HG03039 (cell line): ENCODE data around the gene SCOC.

ENCODE experiments used
- ATAC-seq: cut with Tn5 transposase; IDR thresholded peaks from one replicate; pipeline ENCODE4 v1.9.1; 2021; ENCODE audit warnings: mild to moderate bottlenecking, moderate library complexity; ENCODE audit not compliant: unreplicated experiment

SCOC gene

DNA sequence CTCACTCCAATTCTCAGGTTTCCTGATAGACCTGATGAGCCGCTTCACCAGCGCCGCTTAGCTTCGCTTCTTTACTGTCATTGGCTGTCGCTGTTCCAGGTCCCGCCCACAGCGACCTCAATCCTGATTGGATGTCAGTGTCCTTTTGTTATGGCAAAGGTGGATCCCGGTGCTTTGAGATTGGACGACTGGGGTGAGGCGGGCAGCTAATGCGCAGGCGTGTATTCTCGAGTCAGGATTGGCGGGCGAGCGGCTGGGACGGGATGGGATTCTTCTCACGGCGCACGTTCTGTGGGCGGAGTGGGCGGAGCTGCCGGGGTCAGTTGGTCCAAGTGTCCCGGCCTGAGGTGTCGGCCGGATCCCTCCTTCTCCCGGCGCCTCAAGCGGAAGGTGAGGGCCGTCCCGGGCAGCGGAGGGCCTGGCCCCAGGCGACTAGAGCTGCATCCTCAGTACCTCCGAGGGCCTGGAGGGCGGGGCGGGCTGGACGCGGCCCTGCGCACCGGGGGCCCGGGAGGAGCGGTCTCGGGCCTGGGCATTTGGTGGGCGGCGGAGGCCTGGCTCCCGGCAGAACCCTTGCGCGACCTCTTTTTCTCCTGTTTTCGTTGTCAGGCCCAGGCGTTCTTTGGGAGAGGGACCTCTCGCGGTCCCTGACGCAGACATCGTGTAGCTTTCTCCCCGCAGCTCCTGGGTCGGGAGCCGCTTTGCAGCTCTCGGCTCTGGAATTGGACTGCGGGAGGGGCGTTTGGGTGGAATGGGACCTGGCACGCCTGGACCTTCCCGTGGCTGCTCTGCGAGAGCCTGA is at the start of gene SCOC:
TSS of gene SCOC (plus strand) at position 319 of the 802 bp plus-strand sequence. CDS start 5,525 bp downstream, outside the sequence.
- peak; percentile 94 for ATAC-seq

DNA sequence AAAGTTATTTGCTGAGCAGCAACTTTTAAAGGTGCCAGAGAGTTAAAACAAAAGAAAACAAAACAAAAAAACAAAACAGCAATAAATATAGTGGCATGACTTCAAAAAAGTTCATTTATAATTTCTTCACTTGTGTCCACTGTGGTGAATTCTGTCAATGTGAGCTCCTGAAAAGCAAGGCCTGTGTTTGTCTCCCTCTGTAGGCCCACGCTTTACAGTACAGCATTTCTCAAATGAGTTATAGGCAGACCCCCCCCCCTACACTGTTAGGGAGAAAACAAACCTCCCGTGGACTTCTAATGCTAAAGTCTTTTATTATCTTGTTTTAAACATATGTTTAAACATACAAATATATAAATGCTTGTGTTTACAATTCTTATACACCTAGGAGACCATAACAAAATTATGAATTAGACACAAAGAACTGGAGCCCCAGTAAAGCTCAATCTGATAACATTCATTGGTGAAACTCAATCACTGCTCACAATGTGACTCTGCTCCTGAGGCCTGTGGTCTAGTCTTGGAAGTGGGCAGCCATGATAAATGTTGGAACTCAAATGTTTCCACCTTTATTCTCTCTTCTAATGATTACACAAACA is 47.0 kb upstream of the SCOC start:
- no peak for ATAC-seq

DNA sequence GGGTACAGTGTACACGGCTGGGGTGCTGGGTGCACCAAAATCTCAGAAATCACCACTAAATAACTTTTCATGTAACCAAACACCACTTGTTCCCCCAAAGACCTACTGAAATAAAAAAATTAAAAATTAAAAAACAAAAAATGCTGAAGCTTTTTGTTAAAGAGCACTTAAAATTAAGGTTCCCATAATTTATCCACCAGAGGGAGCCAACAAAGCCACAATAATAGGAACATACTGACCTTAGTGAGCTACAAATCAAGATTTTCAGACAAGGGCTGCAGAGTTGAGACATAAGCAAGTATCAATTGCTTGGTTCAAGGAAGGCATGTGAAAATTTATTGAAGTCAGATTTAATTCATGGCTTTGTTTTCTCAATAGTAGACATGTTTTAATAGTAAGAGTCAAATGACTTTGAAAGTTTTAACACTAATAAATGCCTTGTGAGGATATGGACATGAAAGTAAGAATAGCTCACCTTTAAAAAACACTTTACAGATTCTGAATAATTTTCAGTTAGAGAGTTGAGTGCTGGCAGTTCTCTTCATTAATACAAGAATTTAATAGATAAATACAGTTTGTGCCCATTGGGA is 43.0 kb upstream of the SCOC start:
- no peak for ATAC-seq

DNA sequence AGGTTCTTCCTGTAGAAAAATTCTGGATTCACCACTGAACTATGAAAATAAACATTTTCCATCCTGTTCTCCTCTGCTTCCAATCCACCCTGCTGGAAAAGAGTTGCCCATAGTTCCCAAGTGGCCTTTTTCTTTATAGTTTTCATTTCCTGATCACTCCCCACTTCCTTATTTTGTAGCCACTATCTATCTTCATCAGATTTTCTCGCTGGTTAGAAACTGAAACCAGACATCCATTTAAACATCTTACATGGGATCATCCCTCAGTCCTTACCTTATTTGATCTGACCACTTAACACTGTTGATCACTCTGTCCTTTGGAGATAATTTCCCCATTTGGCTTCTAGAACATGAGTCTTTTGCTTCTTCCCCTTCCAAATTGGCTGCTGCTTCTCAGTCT is 42.2 kb upstream of the SCOC start:
- ATAC-seq, result no peak

DNA sequence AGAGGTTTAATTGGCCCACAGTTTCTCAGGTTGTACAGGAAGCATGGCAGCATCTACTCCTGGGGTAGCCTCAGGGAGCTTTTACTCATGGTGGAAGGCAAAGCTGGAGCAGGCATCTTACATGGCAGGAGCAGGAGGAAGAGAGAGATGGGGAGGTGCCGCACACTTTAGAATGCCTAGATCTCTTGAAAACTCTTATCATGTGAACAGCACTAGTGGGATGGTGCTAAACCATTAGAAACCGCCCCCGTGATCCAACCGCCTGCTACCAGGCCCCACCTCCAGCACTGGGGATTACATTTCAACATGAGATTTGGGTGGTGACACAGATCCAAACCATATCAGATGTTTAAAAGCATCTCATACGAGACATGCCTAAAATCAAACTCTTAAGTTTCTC is 41.6 kb upstream of the SCOC start:
- no peak for ATAC-seq

DNA sequence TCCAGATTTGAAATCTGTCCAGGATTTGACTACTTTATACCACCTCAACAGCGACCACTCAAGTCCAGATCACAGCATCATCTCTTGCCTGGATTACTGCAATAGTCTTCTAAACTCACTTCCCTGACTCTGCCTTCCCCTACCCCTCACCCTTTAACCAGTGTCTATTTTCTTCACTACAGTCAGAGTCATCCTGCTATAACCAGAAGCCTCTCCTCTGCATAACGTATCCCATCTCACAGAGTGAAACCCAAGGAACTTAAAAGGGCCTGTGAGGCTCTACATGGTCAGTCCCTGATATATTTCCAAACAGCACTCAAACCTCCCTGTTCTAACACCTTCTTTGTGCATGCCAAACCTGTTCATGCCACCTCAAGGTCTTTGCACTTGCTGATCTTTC is 40.7 kb upstream of the SCOC start:
- no peak for ATAC-seq

DNA sequence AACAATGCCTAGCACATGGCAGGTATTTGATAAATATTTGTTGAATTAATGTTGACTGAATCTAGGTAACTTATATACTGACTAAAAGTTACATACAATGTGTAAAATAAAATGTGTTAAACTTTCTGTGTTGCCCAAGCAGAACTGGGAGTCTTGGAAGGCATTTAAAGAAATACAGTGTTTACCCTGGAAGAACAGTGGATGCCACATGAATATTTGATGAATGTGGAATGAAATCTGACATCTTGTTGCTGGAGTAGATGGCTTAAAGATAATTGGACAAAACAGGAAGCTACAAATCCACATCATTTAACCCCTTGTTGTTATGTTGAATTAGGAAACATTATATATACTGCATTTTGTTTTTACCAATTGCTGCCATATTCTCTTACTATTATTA is 39.9 kb upstream of the SCOC start:
- no peak for ATAC-seq

DNA sequence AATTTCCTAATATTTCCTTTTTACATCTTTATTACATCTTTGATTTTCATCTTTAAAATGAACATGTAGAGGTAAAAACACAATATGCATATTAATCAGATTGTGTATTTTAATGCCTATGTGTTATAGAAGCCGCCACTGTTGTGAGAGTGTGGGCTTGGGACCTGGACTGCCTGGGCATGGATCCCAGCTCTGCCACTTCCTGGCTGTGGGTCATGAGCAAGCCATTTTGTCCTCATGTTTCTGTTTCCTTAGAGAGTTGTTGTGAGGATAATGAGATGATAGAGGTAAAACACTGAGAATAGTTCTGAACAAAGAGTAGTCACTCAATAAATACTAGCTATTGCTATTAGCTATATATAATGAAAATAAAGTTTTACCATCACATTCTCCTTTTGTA is 38.4 kb upstream of the SCOC start:
- no peak for ATAC-seq

DNA sequence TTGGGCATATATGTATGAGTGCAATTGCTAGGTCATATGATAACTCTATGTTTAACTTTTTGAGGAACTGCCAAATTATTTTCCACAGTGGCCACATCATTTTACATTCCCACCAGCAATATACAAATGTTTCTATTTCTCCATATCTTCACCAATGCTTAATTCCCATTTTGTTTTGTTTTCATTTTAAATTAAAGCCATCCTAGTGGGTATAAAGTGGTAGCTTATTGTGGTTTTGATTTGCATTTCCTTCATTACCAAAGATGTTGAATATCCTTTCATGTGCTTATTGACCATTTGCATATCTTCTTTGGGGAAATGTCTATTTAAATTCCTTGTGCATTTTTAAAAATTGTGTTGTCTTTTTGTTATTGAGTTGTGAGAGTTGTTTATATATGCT is 36.7 kb upstream of the SCOC start:
- no peak for ATAC-seq

DNA sequence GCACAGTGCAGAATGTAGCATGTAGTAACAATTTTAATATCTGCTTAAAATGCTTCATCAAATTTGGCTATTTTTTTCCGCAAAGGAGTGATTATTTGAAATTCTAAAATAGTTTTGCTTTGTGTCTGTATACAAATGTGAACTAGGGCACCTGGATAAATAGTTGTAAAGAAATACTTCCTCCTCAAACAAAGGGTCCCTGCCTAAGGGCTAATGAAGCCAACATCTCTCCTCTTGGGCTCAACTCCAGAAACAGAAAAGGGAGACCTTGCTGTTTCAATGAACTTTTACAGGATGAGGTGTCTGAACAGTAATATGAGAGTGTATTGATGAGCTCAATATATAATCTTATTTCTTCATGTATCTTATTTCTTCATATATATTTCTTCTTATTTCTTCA is 30.8 kb upstream of the SCOC start:
- no peak for ATAC-seq

DNA sequence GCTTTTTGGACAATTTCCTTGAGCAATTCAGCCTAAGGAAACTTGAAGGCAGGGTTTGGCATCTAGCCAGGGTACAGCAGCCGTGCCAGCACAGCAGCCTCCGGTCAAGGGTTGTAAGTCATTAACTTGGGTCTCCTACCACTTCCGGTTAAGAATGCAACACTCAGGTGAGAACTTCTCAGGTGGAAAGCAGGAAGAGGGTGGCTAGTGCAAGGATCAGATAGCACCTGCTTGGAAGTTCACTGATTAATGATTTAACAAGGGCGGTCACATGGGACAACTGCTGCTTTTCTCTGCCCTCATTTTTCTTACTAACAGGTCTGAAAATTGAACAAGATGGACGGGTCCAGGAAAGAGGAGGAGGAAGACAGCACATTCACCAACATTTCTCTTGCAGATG is 30.1 kb upstream of the SCOC start:
- ATAC-seq, result no peak

DNA sequence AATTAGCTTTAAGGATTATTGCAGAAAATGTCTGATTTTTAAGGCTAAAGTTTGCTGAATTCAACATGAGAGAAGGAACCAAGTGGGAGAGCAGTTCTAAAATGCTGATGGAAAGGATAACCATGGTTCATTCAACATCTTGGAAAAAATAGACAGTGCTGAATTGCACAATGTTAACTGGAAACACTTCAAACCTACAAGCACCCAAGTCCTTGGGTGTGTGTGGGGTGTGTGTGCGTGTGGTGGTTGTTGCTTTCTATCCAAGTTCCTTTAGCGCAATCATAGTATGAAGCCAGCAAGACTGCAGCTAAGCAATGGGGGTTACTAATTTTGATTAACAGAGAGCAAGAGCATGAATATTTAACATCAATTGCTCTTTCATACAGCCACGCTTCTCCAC is 29.3 kb upstream of the SCOC start:
- no peak for ATAC-seq

DNA sequence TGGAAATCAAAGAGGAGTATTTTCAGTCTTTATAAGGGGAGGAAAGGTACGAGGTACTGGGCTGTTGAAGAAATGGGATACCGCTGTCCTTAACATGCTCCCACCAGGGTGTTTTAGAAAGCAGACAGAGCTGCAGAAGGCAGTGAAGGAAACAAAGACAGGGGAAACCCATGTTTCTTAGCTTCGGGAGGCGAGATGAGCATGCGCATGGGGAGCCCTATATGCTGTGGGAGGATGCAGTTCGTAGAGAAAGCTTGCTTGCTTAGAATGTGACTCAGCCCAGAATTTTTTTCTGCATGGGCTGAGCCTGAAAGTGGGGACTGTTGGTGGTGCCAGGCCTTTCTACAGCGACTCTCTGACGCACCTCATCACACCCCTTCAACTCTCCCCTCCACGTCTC is 28.8 kb upstream of the SCOC start:
- no peak for ATAC-seq

DNA sequence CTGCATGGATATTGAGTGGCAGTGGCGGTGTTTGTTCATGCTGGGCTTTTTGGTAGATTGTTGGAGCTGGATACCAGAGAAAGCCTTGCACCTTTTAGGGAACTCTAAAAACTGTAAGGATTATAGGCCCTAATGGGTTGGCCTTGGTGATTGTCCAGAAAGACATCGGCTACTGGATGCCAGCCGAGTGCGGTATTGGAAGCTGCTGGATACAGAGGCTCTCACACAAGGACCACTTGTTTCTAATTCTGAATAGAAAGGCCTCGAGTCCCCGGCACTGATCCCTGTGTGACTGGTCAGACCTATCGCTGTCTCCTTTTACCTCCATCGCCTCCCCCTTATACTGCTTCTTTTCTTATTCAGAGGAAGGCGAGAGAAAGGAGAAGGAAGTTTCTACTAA is 27.3 kb upstream of the SCOC start:
- ATAC-seq, result no peak

DNA sequence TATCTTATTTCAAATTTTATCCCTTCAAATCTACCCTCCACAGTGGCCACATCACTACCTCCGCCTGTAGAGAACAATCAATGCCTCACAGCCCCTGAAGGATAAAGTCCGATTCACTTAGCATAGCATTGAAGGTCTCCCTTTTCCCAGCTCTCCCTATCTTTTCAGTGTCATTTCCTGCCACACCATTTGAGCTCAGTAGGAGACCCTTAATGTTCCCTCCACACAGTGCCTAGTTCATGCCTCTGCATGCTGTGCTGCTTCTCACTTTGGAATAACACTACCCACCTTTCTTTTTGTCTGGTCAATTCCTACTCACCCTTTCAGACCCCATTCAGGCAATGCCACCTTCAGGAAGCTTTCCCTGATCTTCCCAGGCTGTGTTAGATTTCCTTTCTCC is 23.6 kb upstream of the SCOC start:
- ATAC-seq, result no peak

DNA sequence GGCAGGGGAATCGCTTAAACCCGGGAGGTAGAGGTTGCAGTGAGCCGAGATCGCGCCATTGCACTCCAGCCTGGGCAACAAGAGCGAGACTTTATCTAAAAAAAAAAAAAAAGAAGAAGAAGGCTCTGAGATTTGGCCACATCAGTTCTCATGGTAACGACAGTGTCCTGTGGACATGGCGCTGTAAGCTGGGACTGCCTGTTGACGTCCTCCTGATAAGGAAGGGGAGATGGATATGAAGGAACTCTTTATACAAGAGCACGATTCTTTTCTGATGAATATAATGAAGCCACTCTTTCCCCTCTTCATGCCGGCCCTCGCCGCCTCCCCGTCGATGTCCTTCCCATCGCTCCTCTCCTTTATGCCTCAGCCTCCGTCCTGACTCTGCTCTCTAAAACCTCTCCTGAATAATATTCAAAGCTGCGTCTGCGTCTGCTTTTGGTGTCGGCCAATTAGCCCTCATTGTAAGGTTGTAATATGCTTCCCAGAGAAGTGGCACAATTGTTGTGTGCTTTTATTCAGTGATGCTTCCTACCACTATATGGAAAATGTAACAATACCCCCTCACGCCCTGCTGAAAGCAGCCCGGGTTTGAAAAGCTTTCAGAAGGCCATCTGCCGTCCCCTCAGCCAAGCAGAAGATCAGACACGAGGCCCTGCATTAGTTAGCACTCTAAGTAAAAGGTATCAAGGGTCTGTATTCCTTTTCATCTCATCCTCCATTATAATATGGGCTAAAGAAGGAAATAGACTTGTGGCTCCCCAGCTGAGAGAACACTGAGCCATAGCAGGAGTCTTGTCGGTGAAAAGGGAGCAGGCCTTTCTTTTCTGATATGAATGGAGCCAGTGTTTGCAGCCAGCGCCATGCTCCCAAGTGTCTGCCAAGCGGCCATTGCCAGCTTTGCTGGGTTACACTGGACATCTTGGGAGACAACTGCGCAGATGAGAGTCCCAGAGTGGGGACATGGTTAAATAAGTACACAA is 22.1 kb upstream of the SCOC start:
- ATAC-seq, result no peak

DNA sequence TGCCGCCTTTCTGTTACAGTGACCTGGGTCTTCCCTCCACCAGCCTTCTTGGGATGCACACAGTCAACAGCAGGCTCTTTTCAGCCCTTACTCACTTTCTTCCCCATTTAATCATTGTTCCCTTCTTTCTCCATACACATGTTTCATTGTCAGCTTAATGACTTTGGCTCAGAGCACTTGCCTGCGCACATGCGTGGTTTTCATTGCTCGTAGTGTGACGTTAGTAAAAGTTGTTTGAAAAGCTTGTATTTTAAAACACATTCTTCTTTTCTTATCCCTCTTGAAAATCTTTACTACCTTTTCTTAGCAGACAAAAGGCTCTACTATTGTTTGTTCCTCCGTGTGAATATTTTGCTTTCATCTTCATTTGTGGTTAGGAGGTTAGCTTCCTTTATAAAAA is 19.7 kb upstream of the SCOC start:
- ATAC-seq, result no peak

DNA sequence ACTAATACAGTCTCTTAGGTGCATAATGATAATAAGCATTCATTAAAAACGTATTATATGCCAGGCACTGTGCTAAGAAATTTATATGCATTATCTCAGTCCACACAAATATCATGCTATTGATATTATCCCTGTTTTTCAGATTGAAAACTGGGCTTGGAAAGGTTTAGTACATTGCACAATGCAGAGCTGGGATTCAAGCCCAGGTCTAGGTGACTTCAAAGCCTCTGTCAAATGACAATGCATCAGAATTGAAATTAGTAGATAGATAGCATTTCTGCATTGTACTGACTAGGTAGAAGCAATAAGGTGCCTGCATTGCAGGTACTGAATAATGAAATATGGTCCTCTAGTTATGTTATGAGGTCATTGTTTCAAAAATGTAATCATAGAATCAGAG is 18.2 kb upstream of the SCOC start:
- ATAC-seq, result no peak

DNA sequence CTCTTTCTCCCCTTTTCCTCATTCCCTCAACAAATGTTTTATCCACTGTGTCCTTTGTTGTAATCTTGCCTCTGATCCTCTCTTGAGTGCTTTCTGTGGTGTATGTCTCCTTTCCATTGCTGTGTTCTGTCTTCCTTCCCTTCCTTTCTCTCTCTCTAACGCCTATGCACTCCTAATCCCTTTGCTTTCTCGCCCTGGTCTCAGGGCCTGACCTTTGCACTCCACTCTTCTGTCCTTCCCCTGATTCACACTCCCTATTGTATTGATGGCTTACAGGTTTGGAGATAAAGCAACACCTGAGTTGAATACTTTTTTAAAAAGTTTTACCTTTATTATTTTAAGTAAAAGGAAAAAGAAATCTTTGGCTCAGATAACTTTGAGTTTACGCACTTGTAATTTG is 15.6 kb upstream of the SCOC start:
- no peak for ATAC-seq

DNA sequence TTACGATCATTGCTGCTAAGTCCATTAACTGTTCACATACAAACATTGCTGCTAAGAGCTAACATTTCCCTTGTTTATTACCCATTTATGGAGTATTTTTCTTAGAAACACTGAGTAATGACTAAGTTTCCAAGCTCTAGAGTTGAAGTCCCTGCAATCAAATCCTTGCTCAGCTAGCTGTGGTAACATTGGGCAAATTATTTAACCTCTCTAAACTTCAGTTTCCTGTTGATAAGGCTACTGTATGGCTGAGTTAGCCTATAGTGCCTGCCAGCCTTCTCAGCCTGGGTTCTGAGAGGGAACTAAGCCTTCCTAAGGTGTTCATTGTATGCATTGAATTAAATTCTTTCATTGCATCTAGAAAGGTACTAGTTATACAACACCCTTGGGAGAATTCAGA is 15.2 kb upstream of the SCOC start:
- no peak for ATAC-seq
